Gastrocnemius medialis (tissue), 4 donors: Measurements from ENCODE around the gene CCIN.

Experiments used
- POLR2A ChIP-seq, 2 donors: fragments of 450-650 bp; IDR thresholded peaks; one replicate each; pipeline ENCODE4 v1.6.1; 2017; ENCODE audit warnings: antibody characterized with exemption in 2 of 2, mild to moderate bottlenecking in 2 of 2, moderate library complexity in 2 of 2
- TF ChIP-seq, protein P1 (sequence below), 5 experiments: fragments of 450-650 bp in 3 of 5; fragments of 200-600 bp in 2 of 5; sonication (generic) in 2 of 5; IDR thresholded peaks in 4 of 5; conservative IDR thresholded peaks in 1 of 5; 1 replicate in 4 of 5; 2 replicates in 1 of 5; pipeline ENCODE4 v1.5.1; 2016 to 2019; ENCODE audit warnings: antibody characterized with exemption in 5 of 5, mild to moderate bottlenecking in 3 of 5, moderate library complexity in 3 of 5

DNA sequence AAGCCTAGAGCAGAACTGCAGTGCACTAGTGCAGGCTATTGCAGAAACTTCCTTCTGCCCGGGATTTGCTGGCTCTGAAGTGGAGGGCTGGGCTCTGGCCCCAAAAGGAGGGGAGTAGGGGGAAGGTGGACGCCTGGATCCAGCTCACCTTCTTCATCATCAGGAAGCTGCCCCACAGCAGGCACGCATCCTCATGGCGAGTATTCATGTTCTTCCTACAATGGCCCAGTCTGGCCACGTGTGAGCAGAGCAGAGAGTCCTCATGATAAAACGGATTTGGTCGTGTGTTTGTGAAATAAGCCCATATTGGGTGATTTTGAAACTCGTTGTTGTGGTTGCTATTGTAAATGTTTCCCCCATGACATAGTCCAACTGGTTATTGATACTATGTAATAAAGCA is 40.8 kb upstream of the CCIN start:
- TF ChIP-seq, protein P1, sequence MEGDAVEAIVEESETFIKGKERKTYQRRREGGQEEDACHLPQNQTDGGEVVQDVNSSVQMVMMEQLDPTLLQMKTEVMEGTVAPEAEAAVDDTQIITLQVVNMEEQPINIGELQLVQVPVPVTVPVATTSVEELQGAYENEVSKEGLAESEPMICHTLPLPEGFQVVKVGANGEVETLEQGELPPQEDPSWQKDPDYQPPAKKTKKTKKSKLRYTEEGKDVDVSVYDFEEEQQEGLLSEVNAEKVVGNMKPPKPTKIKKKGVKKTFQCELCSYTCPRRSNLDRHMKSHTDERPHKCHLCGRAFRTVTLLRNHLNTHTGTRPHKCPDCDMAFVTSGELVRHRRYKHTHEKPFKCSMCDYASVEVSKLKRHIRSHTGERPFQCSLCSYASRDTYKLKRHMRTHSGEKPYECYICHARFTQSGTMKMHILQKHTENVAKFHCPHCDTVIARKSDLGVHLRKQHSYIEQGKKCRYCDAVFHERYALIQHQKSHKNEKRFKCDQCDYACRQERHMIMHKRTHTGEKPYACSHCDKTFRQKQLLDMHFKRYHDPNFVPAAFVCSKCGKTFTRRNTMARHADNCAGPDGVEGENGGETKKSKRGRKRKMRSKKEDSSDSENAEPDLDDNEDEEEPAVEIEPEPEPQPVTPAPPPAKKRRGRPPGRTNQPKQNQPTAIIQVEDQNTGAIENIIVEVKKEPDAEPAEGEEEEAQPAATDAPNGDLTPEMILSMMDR (IDR thresholded peaks at IDR 0.05 in 4 of 5, conservative IDR thresholded peaks at IDR 0.05 in 1 of 5) = no peak
- TF ChIP-seq POLR2A (IDR thresholded peaks at IDR 0.05) = no peak
